ENCODE data around the gene HIBCH. TPM values are rescaled to one million over a fixed set of nuclear protein-coding genes. Genes with fewer than 3 reads are reported as not detected.

The HIBCH gene
- total and polyA plus RNA-seq, 2 experiments from 2014 or later: 25.7 to 42.3 TPM

DNA sequence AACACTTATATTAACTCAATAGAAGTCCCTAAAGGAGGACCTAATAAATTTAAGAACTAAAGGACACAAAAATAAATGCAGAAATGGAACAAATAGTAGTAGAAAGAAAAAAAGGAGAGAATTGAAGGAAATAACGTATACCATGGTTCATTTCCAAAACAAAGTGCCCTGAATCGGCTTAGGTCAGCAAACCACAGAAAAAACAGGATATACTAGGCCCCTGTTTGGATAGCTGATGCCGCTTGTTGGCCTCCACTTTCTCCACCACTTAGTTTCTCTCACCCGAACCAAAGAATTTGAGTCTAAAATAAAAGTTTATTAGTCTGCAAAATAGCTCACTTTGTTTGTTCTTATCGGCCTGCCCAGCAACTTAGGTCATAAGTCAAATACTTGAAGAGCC, 100.4 kb downstream of the HIBCH start (continued):
- TF ChIP-seq, protein P1, sequence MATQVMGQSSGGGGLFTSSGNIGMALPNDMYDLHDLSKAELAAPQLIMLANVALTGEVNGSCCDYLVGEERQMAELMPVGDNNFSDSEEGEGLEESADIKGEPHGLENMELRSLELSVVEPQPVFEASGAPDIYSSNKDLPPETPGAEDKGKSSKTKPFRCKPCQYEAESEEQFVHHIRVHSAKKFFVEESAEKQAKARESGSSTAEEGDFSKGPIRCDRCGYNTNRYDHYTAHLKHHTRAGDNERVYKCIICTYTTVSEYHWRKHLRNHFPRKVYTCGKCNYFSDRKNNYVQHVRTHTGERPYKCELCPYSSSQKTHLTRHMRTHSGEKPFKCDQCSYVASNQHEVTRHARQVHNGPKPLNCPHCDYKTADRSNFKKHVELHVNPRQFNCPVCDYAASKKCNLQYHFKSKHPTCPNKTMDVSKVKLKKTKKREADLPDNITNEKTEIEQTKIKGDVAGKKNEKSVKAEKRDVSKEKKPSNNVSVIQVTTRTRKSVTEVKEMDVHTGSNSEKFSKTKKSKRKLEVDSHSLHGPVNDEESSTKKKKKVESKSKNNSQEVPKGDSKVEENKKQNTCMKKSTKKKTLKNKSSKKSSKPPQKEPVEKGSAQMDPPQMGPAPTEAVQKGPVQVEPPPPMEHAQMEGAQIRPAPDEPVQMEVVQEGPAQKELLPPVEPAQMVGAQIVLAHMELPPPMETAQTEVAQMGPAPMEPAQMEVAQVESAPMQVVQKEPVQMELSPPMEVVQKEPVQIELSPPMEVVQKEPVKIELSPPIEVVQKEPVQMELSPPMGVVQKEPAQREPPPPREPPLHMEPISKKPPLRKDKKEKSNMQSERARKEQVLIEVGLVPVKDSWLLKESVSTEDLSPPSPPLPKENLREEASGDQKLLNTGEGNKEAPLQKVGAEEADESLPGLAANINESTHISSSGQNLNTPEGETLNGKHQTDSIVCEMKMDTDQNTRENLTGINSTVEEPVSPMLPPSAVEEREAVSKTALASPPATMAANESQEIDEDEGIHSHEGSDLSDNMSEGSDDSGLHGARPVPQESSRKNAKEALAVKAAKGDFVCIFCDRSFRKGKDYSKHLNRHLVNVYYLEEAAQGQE (IDR thresholded peaks at IDR 0.05; ENCODE audit: unreplicated experiment): no peak

DNA sequence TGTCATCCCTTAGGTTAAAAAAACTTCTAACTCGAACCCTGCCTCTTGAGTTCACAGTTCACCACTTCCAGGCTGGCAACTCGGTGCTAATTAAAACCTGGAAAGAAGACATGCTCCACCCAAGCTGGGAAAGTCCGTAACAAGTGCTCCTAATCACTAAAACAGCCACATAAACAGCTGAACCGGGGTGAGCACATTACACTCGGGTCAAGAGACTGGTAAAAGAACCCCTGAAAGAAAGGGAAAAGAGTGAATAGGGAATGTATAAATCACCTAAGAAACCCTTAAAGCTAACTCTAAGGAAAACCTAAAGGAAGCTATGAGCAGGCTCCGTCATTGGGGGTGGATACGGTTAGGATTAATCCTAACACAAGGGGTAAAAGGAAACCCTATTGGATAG, 102.0 kb downstream of the HIBCH start:
- H3K9me3 Mint-ChIP-seq: peaks cover 6% of the 10 kb centered on the region
- no peak overlapping the region for H3K4me3 Mint-ChIP-seq
- peaks cover 12% of the 10 kb centered on the region; the same call in 2 of the 3 replicates for H3K36me3 Mint-ChIP-seq (ENCODE audit: low read depth)
- H3K27me3 ChIP-seq (ENCODE audit: insufficient read depth): no peaks in the 10 kb centered on the region
- H3K4me1 ChIP-seq (ENCODE audit: insufficient read depth): peaks cover 36% of the 10 kb centered on the region
- no peak overlapping the region for H3K4me3 ChIP-seq
- no peak overlapping the region; the same call in 1 of the 2 replicates for H3K27ac Mint-ChIP-seq
- H3K27ac ChIP-seq (ENCODE audit: low read depth): no peak overlapping the region
- ATAC-seq (no peak), DNase-seq (ENCODE audit: low spot score) (no peak)
- TF ChIP-seq JUNB (IDR thresholded peaks at IDR 0.05; ENCODE audit: unreplicated experiment) (no peak), EZH2phosphoT487 (IDR thresholded peaks at IDR 0.05; ENCODE audit: unreplicated experiment) (no peak), ZNF114 (CRISPR knock-in tag; IDR thresholded peaks at IDR 0.05) (no peak), CREB1 (CRISPR knock-in tag; IDR thresholded peaks at IDR 0.05; ENCODE audit: low read depth) (no peak)
- H3K4me2 ChIP-seq: no peak overlapping the region
- H3K9me2 ChIP-seq (ENCODE audit: insufficient read depth): no peaks in the 10 kb centered on the region
- no peaks in the 10 kb centered on the region for H3F3A ChIP-seq (replicated peaks; ENCODE audit: low read depth)
- H3K79me2 ChIP-seq (replicated peaks; ENCODE audit: insufficient read depth): no peaks in the 10 kb centered on the region
- peaks cover 37% of the 10 kb centered on the region for H3K4me1 Mint-ChIP-seq
- H3K36me3 ChIP-seq (ENCODE audit: insufficient read depth): no peaks in the 10 kb centered on the region
- H4K20me1 ChIP-seq (replicated peaks; ENCODE audit: insufficient read depth): no peaks in the 10 kb centered on the region
- peaks cover 8% of the 10 kb centered on the region for H3K27me3 Mint-ChIP-seq (ENCODE audit: insufficient read depth, low read depth, poor library complexity)
- H2AFZ ChIP-seq: no peak overlapping the region

DNA sequence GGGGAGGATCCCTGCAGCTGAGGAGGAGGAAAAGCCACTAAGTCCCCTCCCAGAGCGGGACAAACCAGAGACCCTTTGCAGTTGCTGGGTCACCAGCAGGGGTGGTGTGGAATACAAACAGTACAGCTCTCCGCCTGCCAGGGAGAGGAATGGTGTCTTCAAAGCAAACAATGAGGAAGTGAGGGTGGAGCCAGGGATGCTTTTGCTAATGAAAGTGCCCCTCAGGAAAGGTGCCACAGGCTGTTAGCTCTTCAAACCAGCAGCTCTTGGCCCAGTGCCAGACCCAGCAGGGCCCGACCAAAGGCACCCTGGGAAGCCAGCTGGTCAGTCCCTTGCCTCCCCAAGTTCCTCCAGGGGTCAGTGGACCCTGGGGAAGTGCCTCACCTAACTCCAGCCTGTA, 102.8 kb downstream of the HIBCH start:
- no peaks in the 10 kb centered on the region for H3K9me2 ChIP-seq (ENCODE audit: insufficient read depth)
- no peaks in the 10 kb centered on the region for H3K27me3 ChIP-seq (ENCODE audit: insufficient read depth)
- H3K4me3 ChIP-seq: no peak overlapping the region
- peaks cover 36% of the 10 kb centered on the region for H3K4me1 ChIP-seq (ENCODE audit: insufficient read depth)
- H3K27ac ChIP-seq (ENCODE audit: low read depth): 0 out of 2 replicates have a peak overlapping the region, but pooled peaks have one; percentile 64
- TF ChIP-seq, protein P2, sequence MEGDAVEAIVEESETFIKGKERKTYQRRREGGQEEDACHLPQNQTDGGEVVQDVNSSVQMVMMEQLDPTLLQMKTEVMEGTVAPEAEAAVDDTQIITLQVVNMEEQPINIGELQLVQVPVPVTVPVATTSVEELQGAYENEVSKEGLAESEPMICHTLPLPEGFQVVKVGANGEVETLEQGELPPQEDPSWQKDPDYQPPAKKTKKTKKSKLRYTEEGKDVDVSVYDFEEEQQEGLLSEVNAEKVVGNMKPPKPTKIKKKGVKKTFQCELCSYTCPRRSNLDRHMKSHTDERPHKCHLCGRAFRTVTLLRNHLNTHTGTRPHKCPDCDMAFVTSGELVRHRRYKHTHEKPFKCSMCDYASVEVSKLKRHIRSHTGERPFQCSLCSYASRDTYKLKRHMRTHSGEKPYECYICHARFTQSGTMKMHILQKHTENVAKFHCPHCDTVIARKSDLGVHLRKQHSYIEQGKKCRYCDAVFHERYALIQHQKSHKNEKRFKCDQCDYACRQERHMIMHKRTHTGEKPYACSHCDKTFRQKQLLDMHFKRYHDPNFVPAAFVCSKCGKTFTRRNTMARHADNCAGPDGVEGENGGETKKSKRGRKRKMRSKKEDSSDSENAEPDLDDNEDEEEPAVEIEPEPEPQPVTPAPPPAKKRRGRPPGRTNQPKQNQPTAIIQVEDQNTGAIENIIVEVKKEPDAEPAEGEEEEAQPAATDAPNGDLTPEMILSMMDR (conservative IDR thresholded peaks at IDR 0.05; ENCODE audit: low read depth in 2 of 2): 0 out of 4 replicates have a peak, but pooled peaks of 1 of the 2 experiments have one; percentile 9
- TF ChIP-seq, protein P3, sequence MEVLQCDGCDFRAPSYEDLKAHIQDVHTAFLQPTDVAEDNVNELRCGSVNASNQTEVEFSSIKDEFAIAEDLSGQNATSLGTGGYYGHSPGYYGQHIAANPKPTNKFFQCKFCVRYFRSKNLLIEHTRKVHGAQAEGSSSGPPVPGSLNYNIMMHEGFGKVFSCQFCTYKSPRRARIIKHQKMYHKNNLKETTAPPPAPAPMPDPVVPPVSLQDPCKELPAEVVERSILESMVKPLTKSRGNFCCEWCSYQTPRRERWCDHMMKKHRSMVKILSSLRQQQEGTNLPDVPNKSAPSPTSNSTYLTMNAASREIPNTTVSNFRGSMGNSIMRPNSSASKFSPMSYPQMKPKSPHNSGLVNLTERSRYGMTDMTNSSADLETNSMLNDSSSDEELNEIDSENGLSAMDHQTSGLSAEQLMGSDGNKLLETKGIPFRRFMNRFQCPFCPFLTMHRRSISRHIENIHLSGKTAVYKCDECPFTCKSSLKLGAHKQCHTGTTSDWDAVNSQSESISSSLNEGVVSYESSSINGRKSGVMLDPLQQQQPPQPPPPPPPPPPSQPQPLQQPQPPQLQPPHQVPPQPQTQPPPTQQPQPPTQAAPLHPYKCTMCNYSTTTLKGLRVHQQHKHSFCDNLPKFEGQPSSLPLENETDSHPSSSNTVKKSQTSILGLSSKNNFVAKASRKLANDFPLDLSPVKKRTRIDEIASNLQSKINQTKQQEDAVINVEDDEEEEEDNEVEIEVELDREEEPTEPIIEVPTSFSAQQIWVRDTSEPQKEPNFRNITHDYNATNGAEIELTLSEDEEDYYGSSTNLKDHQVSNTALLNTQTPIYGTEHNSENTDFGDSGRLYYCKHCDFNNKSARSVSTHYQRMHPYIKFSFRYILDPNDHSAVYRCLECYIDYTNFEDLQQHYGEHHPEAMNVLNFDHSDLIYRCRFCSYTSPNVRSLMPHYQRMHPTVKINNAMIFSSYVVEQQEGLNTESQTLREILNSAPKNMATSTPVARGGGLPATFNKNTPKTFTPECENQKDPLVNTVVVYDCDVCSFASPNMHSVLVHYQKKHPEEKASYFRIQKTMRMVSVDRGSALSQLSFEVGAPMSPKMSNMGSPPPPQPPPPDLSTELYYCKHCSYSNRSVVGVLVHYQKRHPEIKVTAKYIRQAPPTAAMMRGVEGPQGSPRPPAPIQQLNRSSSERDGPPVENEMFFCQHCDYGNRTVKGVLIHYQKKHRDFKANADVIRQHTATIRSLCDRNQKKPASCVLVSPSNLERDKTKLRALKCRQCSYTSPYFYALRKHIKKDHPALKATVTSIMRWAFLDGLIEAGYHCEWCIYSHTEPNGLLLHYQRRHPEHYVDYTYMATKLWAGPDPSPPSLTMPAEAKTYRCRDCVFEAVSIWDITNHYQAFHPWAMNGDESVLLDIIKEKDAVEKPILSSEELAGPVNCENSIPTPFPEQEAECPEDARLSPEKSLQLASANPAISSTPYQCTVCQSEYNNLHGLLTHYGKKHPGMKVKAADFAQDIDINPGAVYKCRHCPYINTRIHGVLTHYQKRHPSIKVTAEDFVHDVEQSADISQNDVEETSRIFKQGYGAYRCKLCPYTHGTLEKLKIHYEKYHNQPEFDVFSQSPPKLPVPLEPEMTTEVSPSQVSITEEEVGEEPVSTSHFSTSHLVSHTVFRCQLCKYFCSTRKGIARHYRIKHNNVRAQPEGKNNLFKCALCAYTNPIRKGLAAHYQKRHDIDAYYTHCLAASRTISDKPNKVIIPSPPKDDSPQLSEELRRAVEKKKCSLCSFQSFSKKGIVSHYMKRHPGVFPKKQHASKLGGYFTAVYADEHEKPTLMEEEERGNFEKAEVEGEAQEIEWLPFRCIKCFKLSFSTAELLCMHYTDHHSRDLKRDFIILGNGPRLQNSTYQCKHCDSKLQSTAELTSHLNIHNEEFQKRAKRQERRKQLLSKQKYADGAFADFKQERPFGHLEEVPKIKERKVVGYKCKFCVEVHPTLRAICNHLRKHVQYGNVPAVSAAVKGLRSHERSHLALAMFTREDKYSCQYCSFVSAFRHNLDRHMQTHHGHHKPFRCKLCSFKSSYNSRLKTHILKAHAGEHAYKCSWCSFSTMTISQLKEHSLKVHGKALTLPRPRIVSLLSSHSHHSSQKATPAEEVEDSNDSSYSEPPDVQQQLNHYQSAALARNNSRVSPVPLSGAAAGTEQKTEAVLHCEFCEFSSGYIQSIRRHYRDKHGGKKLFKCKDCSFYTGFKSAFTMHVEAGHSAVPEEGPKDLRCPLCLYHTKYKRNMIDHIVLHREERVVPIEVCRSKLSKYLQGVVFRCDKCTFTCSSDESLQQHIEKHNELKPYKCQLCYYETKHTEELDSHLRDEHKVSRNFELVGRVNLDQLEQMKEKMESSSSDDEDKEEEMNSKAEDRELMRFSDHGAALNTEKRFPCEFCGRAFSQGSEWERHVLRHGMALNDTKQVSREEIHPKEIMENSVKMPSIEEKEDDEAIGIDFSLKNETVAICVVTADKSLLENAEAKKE (CRISPR knock-in tag; IDR thresholded peaks at IDR 0.05): no peak
- no peak overlapping the region for H2AFZ ChIP-seq
- Mint-ChIP-seq H3K4me3 (no peak overlapping the region), H3K36me3 (ENCODE audit: low read depth) (peaks cover 5% of the 10 kb centered on the region; the same call in 2 of the 3 replicates), H3K4me1 (peaks cover 37% of the 10 kb centered on the region), H3K27ac (no peak overlapping the region), H3K27me3 (ENCODE audit: insufficient read depth, low read depth, poor library complexity) (peaks cover 8% of the 10 kb centered on the region), H3K9me3 (no peaks in the 10 kb centered on the region)
- peak overlapping the region; percentile 16; the same call in 1 of the 2 replicates for H3K4me2 ChIP-seq
- H3K36me3 ChIP-seq (ENCODE audit: insufficient read depth): no peaks in the 10 kb centered on the region
- H3K79me2 ChIP-seq (replicated peaks; ENCODE audit: insufficient read depth): no peaks in the 10 kb centered on the region
- DNase-seq (ENCODE audit: low spot score) (peak; percentile 74), ATAC-seq (peak; percentile 82)
- no peaks in the 10 kb centered on the region for H3F3A ChIP-seq (replicated peaks; ENCODE audit: low read depth)
- H4K20me1 ChIP-seq (replicated peaks; ENCODE audit: insufficient read depth): no peaks in the 10 kb centered on the region
